ENCODE results near the gene ZMAT5. TPM values are rescaled to one million over a fixed set of nuclear protein-coding genes. Genes with fewer than 3 reads are reported as not detected.

Gene ZMAT5
- total RNA-seq, 1 donor from 2014 or later: 14.1 TPM

- no peak for DNase-seq (ENCODE audit: low read depth in 2 of 2)
Observed at GRCh38 chr22:29691636-29692326, 75.0 kb downstream of the ZMAT5 start.

- DNase-seq (ENCODE audit: low read depth in 2 of 2): no peak
Observed at GRCh38 chr22:29690476-29690875, 76.3 kb downstream of the ZMAT5 start.

- peak; percentile 59 to 67 for DNase-seq (ENCODE audit: low read depth in 2 of 2)
Observed at GRCh38 chr22:29689880-29690213, 77.0 kb downstream of the ZMAT5 start.

GRCh38 chr22:29689206-29689879, 77.5 kb downstream of the ZMAT5 start:
- DNase-seq (ENCODE audit: low read depth in 2 of 2): no peak

- DNase-seq (ENCODE audit: low read depth in 2 of 2): no peak
Observed at GRCh38 chr22:29684244-29684643, 82.6 kb downstream of the ZMAT5 start.

GRCh38 chr22:29683536-29683935, 83.3 kb downstream of the ZMAT5 start:
- no peak for DNase-seq (ENCODE audit: low read depth in 2 of 2)

Other genes with a start within 250 kb of the ZMAT5 start
- gene THOC5, start 213.2 kb downstream of the ZMAT5 start, total RNA-seq: 21.1 and 23.2 TPM in 2 replicates
- 14.9 and 35.1 TPM in 2 replicates for gene NIPSNAP1, start 185.9 kb downstream of the ZMAT5 start, total RNA-seq
- gene NF2, start 163.4 kb downstream of the ZMAT5 start, total RNA-seq: 36.6 and 43.3 TPM in 2 replicates
- gene CABP7, start 47.0 kb downstream of the ZMAT5 start, total RNA-seq: not detected in 2 replicates
- 74.5 and 85.9 TPM in 2 replicates for gene UQCR10, start 362 bp upstream of the ZMAT5 start, total RNA-seq
- 18.1 and 23.0 TPM in 2 replicates for gene ASCC2, start 71.3 kb upstream of the ZMAT5 start, total RNA-seq
- gene MTMR3, start 116.2 kb upstream of the ZMAT5 start, total RNA-seq: 16.8 and 28.4 TPM in 2 replicates